ENCODE results near the gene TMEM201.
A peak's percentile ranks its signal among the peaks of the same experiment; 100 is the strongest.

Gene TMEM201

DNA sequence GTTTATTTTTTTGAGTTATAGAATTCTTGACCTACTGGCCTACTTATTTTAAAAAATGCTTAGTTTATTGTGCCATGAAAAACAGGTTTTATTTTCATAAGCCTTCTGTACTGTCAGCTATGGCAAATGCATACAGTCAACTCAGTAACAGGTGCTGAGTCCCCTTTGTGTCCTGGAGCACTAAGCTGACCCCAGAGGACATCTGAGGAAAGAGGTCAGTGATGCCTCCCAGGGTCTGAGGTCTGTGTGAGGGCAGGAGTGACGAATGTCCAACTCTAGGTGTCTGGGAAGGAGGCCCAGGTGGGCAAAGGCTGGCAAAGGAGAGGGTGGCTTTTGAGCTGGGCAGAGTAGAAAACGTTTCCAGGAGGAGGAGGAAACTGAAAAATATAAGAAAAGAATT, 7.8 kb upstream of the TMEM201 start:
- no peak for DNase-seq (ENCODE audit: low spot score)

- DNase-seq (ENCODE audit: low spot score), result no peak
Observed at GRCh38 chr1:9586147-9586766, 2.5 kb upstream of the TMEM201 start.

DNA sequence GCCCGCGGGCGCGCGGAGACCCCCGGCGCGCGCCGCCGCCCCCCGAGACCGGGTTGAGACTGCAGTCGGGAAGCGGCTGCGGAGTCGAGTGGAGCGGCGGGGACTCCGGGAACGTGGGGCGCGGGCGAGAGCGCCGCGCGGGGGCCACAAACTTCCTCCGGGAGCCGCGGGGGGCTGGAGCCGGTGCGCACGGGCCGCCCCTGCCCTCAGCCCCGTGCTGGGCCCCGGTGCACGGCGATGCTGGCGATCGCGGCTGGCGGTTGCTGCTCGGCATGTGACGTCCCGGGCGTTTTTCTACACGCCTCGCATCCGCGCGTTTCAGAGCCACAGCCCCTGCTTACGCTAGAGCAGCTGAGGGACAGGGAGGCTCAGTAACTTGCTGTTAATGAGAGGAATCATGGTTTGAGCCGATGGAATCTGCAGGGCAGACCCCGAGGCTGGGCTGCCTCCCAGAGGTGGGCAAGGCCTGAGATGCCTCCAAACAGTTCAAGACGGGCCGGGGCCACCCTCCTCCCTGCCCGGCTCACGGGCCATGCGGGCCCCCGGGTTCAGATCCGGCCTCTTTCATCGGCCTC, 520 bp downstream of the TMEM201 start:
- peak; percentile 40 for DNase-seq (ENCODE audit: low spot score)

DNA sequence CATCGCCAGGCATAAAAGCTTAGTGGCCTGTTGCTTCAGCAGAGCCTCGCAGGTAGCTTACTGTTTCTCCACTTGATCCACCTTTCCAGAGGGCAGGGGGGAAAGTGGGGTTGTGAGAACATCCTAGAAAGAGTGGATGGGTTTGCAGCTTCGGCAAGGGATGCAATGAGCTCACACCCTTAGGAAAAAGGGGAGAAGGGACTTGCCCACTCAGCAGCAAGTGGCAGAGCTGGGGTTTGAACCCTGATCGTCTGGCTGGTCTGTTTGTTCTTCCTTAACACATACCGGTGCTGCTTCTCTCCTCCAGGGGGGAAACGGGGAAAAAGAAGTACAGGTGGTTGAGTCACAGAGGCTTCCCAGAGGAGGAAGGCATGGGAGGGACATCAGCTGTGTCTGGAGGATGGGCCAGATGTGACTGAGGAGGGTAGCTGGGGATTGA, 1.0 kb downstream of the TMEM201 start:
- DNase-seq (ENCODE audit: low spot score), result no peak

- no peak for DNase-seq (ENCODE audit: low spot score)
Observed at GRCh38 chr1:9590201-9590600, 1.5 kb downstream of the TMEM201 start.

GRCh38 chr1:9590945-9591668, 2.4 kb downstream of the TMEM201 start:
- peak; percentile 52 for DNase-seq (ENCODE audit: low spot score)

GRCh38 chr1:9591669-9592509, 3.2 kb downstream of the TMEM201 start:
- DNase-seq (ENCODE audit: low spot score), result no peak

GRCh38 chr1:9592510-9593075, 3.9 kb downstream of the TMEM201 start:
- no peak for DNase-seq (ENCODE audit: low spot score)

GRCh38 chr1:9593147-9593491, 4.4 kb downstream of the TMEM201 start:
- DNase-seq (ENCODE audit: low spot score), result no peak

GRCh38 chr1:9593492-9594465, 5.1 kb downstream of the TMEM201 start:
- peak; percentile 73 for DNase-seq (ENCODE audit: low spot score)

DNA sequence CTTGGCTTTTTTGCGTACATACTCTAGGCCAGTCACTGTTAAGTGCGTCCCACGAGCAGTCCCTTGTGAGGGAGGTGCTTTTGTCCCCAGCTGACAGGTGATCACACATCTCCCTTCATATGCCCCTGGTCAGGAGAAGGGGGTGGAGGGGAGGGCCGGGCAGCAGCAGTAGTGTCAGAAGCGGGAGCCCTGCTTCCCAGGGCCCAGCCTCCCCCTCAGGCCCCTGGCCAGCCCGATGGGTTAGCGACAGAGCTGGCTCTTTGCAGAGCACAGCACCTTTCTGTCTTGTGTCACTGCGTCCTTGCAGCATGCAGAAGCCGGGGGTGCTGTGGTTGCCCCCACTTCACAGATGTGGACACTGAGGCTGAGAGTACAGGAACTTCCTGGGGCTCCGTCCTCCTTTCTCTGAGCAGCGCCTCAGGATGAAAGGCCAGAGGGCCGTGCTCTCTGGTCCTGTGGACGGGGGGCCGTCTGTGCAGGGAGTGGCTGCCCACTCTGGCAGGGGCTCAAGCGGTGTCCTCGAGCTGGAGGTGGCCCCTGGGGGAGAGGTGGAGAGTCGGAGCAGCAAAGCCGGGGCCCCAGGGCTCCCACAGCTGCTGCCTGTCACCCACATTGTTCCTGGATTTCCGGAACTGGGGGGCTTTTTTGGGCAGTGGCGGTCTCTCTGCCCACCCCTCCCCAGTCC, 5.9 kb downstream of the TMEM201 start:
- no peak for DNase-seq (ENCODE audit: low spot score)

- DNase-seq (ENCODE audit: low spot score), result no peak
Observed at GRCh38 chr1:9595156-9595967, 6.7 kb downstream of the TMEM201 start.

GRCh38 chr1:9595968-9596340, 7.2 kb downstream of the TMEM201 start:
- no peak for DNase-seq (ENCODE audit: low spot score)

- no peak for DNase-seq (ENCODE audit: low spot score)
Observed at GRCh38 chr1:9596415-9597123, 7.9 kb downstream of the TMEM201 start.

GRCh38 chr1:9597361-9598315, 8.9 kb downstream of the TMEM201 start:
- DNase-seq (ENCODE audit: low spot score), result no peak

DNA sequence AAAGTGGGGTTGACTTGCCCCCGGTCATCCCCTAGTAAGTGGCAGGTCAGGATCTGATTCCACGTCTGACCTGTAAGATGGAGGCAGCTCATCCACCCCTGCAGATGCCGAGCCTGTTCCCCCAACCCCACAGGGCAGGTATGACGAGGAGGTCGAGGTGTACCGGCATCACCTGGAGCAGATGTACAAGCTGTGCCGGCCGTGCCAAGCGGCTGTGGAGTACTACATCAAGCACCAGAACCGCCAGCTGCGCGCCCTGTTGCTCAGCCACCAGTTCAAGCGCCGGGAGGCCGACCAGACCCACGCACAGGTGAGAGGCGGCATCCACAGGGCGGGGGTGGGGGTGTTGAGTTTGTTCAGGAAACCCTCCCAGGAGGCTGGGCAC, 9.6 kb downstream of the TMEM201 start:
- no peak for DNase-seq (ENCODE audit: low spot score)

- DNase-seq (ENCODE audit: low spot score), result no peak
Observed at GRCh38 chr1:9599741-9600140, 11.0 kb downstream of the TMEM201 start.

Data from germinal center (tissue), 1 donor.